Right lobe of liver (tissue), 6 donors: ENCODE measurements around the gene C4orf50. TPM values are rescaled to one million over a fixed set of nuclear protein-coding genes. Genes with fewer than 3 reads are reported as not detected.

Experiments used
- ATAC-seq, 4 donors: fragments of 200-7000 bp; cut with Tn5 transposase; one replicate each; pipeline ENCODE4 v1.9.1; 2020; ENCODE audit warnings: mild to moderate bottlenecking in 4 of 4, moderate library complexity in 4 of 4
- DNase-seq, 3 donors: peaks; one replicate each; pipeline ENCODE4 v3.0.0-alpha.2; 2020
- H3K27ac ChIP-seq, 3 donors: fragments of 200-600 bp; one replicate each; pipeline ENCODE4 v1.8.0; 2022
- H3K27me3 ChIP-seq, 2 donors: fragments of 200-600 bp; one replicate each; pipeline ENCODE4 v1.8.0; 2022
- H3K36me3 ChIP-seq, 4 donors: fragments of 200-600 bp; sonication (generic) in 1 of 4; one replicate each; pipeline versions ENCODE4 v1.5.1 to v1.8.0; 2017 to 2022; ENCODE audit warnings: control low read depth in 1 of 4
- H3K4me1 ChIP-seq, 4 donors: fragments of 200-600 bp; sonication (generic) in 1 of 4; one replicate each; pipeline versions ENCODE4 v1.5.1 to v1.8.0; 2017 to 2022; ENCODE audit warnings: control low read depth in 1 of 4
- H3K4me3 ChIP-seq, 3 donors: fragments of 200-600 bp; one replicate each; pipeline ENCODE4 v1.8.0; 2022
- H3K9me3 ChIP-seq, 4 donors: fragments of 200-600 bp; sonication (generic) in 1 of 4; one replicate each; pipeline versions ENCODE4 v1.5.1 to v1.8.0; 2017 to 2022; ENCODE audit warnings: control low read depth in 1 of 4
- POLR2A ChIP-seq: fragments of 450-650 bp; IDR thresholded peaks from one replicate; pipeline ENCODE4 v1.6.1; 2017; ENCODE audit warnings: antibody characterized with exemption, mild to moderate bottlenecking
- WGBS: methylation state at CpG from one replicate; pipeline ENCODE4 v1.1.6; 2018; ENCODE audit warnings: low coverage, low lambda C conversion rate; ENCODE audit not compliant: insufficient coverage; ENCODE audit errors: missing lambda C conversion rate; 5-methylcytosine and 5-hydroxymethylcytosine counted together
- intact Hi-C, 2 donors: fragments of 100-400 bp; cut with DNase I; formaldehyde crosslinking; loops; one replicate each; pipeline versions ENCODE4 v1.11.2 to v1.14.1; 2022
- total RNA-seq, 6 experiments: library from RNA; depleted of rRNA in 2 of 6; stranded (reverse); fragments of >200 nt in 2 of 6; fragmentation: NEBNext Ultra II Directional in 3 of 6; extraction: Animal tissue kit (Norgen Biotek cat#: 25700) in 3 of 6; gene quantifications; one replicate each; pipeline versions ENCODE4 v1.1.0 to v1.2.4, GENCODE V29; 2016 to 2023
- TF ChIP-seq, protein P1 (sequence below), 4 donors: fragments of 200-600 bp in 3 of 4; fragments of 450-650 bp in 1 of 4; IDR thresholded peaks; one replicate each; pipeline versions ENCODE4 v1.5.1 to v1.8.0; 2016 to 2022; ENCODE audit warnings: antibody characterized with exemption in 4 of 4, mild to moderate bottlenecking in 2 of 4
- donor health status: DM: no; HTN: yes; CAD: no.
- donor health status: DM: no; HTN: no; CAD: no.
- donor health status: DM: no; HTN: no; CAD: no.
- donor health status: DM: no; HTN: yes; CAD: no.
- donor health status: DM: no; HTN: yes; CAD: no.

The C4orf50 gene
- total RNA-seq, 6 experiments from 2014 or later, result under 0.01 to 0.06 TPM; not detected in 4

DNA sequence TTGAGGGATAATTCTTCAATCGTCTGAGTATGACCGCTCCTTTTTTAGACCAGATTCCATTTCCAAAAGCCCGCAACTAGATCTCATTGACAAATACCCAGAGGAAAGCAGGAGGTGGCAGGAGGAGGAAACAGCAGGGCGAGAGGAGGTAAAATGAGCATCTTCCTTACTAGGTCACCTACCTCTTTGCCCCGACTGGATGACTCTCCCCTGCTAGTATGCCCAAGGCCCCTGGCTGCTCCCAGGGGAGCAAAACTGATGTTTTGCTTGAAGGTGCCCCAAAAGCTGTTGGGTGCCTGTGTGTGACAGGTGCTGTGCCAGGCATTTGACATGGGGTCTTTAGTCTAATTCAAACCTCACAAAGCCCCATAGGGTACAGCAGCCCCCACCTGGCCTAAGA, 48.9 kb downstream of the C4orf50 start:
- Histone ChIP-seq H3K9me3 (no peaks in the 10 kb centered on the region), H3K27me3 (no peaks in the 10 kb centered on the region), H3K27ac (no peak overlapping the region), H3K4me1 (no peaks in the 10 kb centered on the region), H3K36me3 (no peaks in the 10 kb centered on the region), H3K4me3 (no peak overlapping the region)
- intact Hi-C loops, result no loop called here
- DNase-seq (no peak), ATAC-seq (no peak)
- TF ChIP-seq, protein P1, sequence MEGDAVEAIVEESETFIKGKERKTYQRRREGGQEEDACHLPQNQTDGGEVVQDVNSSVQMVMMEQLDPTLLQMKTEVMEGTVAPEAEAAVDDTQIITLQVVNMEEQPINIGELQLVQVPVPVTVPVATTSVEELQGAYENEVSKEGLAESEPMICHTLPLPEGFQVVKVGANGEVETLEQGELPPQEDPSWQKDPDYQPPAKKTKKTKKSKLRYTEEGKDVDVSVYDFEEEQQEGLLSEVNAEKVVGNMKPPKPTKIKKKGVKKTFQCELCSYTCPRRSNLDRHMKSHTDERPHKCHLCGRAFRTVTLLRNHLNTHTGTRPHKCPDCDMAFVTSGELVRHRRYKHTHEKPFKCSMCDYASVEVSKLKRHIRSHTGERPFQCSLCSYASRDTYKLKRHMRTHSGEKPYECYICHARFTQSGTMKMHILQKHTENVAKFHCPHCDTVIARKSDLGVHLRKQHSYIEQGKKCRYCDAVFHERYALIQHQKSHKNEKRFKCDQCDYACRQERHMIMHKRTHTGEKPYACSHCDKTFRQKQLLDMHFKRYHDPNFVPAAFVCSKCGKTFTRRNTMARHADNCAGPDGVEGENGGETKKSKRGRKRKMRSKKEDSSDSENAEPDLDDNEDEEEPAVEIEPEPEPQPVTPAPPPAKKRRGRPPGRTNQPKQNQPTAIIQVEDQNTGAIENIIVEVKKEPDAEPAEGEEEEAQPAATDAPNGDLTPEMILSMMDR (IDR thresholded peaks at IDR 0.05), result no peak
- TF ChIP-seq POLR2A, result no peak
- 52% methylated on average over 3 of the region's 5 CpGs for WGBS

DNA sequence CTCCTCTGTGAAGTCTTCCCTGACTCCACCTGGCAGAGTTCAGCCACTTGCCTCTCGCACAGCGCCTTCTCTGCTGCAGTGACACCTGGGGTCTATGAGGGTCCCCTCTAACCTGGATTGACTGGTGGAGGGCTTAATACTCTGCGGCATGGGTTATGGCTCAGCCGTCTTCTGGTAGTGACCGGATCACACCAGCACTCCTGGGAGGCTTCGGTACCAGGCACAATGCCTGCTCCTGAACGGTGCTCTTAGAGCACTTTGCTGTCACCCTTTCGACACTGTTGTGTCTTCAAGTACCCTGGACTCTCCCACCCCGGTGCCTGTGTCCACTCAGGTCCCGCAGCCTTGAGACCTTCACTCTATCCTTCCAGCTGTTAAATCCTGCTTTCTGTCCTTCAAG, 50.0 kb downstream of the C4orf50 start:
- DNase-seq, result no peak
- no peak for TF ChIP-seq POLR2A
- TF ChIP-seq, protein P1 (IDR thresholded peaks at IDR 0.05), result no peak
- H3K27ac ChIP-seq, result no peak overlapping the region
- H3K4me1 ChIP-seq, result no peaks in the 10 kb centered on the region
- H3K36me3 ChIP-seq, result no peaks in the 10 kb centered on the region
- intact Hi-C loops, result no loop called here
- no peaks in the 10 kb centered on the region for H3K27me3 ChIP-seq
- no peaks in the 10 kb centered on the region for H3K9me3 ChIP-seq
- ATAC-seq, result no peak
- 77% methylated on average over 3 of the region's 10 CpGs for WGBS
- no peak overlapping the region for H3K4me3 ChIP-seq

DNA sequence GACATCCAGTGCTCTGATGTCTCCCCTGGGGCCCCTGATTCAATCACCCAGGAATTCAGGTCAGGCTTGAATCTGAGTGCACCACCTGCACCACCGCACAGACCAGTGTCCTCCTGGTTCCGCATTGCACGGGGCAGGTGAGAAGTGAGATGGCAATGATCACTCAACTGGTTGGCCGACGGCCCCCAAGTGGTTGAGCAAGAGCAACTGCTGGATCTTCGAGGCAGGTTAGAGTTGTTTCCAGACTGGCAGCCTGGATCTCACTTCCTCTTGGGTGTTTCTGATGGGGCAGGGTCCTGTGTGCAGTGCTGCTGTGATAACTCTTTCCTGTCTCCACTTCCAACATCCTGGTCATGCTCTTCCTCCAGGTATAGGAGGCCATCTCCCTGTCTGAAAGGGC, 50.4 kb downstream of the C4orf50 start:
- DNase-seq, result no peak

DNA sequence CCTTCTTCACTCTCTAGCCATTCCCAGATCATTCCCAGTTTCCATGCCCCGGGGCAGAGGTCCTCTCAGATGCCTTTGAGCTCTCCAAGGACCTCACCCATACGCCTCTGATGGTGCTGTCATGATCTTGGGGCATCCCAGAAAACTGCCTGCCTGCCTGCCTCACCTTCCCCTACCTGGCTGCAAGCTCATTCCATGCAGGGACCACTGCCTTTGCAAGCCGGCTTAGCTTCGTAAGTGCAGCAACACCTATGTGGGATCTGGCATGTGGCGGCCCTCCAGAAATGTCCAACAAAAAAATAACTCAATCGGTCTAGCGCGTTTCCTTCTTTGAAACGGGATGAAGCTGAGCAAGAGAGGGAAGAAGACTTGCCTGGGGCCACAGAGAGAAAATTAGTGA, 53.0 kb downstream of the C4orf50 start:
- DNase-seq (no peak), ATAC-seq (no peak)
- Histone ChIP-seq H3K4me3 (no peak overlapping the region), H3K9me3 (no peaks in the 10 kb centered on the region), H3K27me3 (no peaks in the 10 kb centered on the region), H3K36me3 (no peaks in the 10 kb centered on the region), H3K27ac (no peak overlapping the region), H3K4me1 (no peaks in the 10 kb centered on the region)
- TF ChIP-seq, protein P1 (IDR thresholded peaks at IDR 0.05), result no peak
- no peak for TF ChIP-seq POLR2A
- 60% methylated on average over 1 of the region's 9 CpGs for WGBS
- intact Hi-C loops, result no loop called here

More for the DNA sequence above, 50.4 kb downstream of the C4orf50 start:
- no peaks in the 10 kb centered on the region for H3K36me3 ChIP-seq
- H3K4me1 ChIP-seq, result no peaks in the 10 kb centered on the region
- no peaks in the 10 kb centered on the region for H3K27me3 ChIP-seq
- 16% methylated on average over 4 of the region's 6 CpGs for WGBS
- H3K9me3 ChIP-seq, result no peaks in the 10 kb centered on the region
- TF ChIP-seq, protein P1 (IDR thresholded peaks at IDR 0.05), result no peak
- no peak for TF ChIP-seq POLR2A
- no peak overlapping the region for H3K27ac ChIP-seq
- H3K4me3 ChIP-seq, result no peak overlapping the region
- intact Hi-C loops, result no loop called here
- ATAC-seq, result no peak

DNA sequence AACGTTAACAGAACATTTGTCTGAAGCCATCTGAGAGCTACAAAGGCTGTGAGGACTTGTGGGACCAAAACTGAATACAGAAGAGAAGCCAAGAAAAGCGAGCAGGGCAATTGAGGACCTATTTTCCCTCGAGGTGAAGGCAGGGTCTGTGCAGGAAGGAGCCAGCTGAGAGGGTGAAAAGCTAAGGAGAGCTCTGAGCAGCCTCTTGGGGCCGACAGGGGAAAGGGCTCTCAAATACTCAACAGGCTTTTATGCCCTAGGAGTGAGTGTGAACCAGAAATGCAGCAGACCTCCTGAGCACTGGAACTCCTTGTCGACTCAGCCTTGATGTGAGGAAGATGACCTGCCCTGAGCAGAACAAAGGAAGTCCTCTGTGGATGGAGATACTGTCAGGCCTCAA, 54.2 kb downstream of the C4orf50 start:
- intact Hi-C loops, result no loop called here
- H3K9me3 ChIP-seq, result no peaks in the 10 kb centered on the region
- no peaks in the 10 kb centered on the region for H3K4me1 ChIP-seq
- WGBS, result 22% methylated on average over 5 of the region's 5 CpGs
- no peak overlapping the region for H3K4me3 ChIP-seq
- DNase-seq, result no peak
- TF ChIP-seq, protein P1 (IDR thresholded peaks at IDR 0.05), result no peak
- no peak for TF ChIP-seq POLR2A
- no peak overlapping the region for H3K27ac ChIP-seq
- no peaks in the 10 kb centered on the region for H3K36me3 ChIP-seq
- H3K27me3 ChIP-seq, result no peaks in the 10 kb centered on the region
- no peak for ATAC-seq
